ENCODE measurements around the gene SSX3. TPM values are rescaled to one million over a fixed set of nuclear protein-coding genes. Genes with fewer than 3 reads are reported as not detected.
"Not testable (repeated sequence)": the region's sequence is repeated elsewhere in the genome, so short reads cannot be mapped to it uniquely, and the experiment has no call there.

SSX3 gene, protein sequence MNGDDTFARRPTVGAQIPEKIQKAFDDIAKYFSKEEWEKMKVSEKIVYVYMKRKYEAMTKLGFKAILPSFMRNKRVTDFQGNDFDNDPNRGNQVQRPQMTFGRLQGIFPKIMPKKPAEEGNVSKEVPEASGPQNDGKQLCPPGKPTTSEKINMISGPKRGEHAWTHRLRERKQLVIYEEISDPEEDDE
- polyA plus RNA-seq (2011; rRNA removed) (not detected in 2 replicates), polyA minus RNA-seq (2011; rRNA and poly(A)+ RNA removed) (not detected in 2 replicates)

DNA sequence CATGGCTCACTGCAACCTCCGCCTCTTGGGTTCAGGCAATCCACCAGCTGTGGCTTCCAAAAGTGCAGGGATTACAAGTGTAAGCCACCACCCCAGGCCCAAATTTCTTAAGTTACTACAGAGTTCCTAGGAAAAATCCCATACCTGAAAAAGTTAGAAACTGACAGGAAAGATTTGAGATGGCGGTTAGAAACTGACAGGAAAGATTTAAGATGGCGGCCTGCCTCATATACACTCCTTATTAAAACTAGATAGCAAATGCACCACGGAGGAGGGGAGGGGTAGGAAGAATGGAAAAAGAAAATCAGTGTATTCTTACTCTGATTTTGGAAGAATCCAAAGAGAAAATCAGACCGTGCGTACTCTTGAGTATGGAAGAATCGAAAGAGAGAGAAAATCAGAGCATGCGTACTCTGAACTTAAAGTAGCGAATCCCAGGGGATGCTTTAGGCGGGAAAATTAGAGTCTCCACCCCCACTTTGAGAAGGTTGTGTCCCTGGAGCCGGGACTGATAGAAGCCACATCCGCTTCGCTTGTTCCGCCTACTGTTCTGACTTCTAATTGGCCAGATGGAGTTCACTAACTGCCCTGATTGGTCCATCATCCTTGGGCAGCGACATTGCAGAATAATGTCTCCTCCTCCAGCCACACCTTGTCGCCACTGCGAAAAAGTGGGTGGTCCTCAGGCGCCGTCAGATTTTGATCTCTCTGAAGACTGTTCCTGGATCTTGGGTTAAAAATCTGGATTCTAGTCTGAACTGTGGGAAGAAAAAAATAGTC lies at the start of gene SSX3:
Gene SSX3, minus strand, starts transcription at position 389 of the 780 bp plus-strand sequence. CDS start 1,454 bp downstream, outside the sequence.
- H3K4me3 ChIP-seq (ENCODE audit: low read depth, low read length); POLR2A ChIA-PET; H3K9me3 ChIP-seq (ENCODE audit: control insufficient read depth, insufficient read depth, low read length); H3K27ac ChIP-seq (ENCODE audit: low read depth, low read length); CTCF ChIA-PET; H3K27me3 ChIP-seq (ENCODE audit: control insufficient read depth, insufficient read depth, low read length); DNase-seq (ENCODE audit: low read depth, low spot score): not testable (repeated sequence)

DNA sequence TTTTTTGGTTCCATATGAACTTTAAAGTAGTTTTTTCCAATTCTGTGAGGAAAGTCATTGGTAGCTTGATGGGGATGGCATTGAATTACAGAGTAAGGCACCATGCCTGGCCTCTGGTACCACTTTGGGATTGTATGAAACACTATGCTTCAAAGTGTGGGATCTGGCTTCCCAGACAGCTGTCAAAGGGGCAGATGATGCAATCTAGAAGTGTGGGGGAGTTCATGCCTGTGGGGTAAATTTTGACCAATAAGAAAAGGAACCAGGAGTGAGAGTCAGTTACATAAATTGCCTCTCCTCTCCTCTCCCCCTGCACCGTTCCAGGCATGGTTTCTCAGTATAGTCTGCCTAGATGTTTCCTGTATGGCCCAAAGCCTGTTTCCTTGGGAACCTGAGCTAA lies 41.3 kb upstream of the SSX3 start:
- H3K27me3 ChIP-seq (ENCODE audit: control insufficient read depth, insufficient read depth, low read length); CTCF ChIA-PET; DNase-seq (ENCODE audit: low read depth, low spot score); H3K9me3 ChIP-seq (ENCODE audit: control insufficient read depth, insufficient read depth, low read length); H3K27ac ChIP-seq (ENCODE audit: low read depth, low read length); H3K4me3 ChIP-seq (ENCODE audit: low read depth, low read length); POLR2A ChIA-PET: not testable (repeated sequence)

DNA sequence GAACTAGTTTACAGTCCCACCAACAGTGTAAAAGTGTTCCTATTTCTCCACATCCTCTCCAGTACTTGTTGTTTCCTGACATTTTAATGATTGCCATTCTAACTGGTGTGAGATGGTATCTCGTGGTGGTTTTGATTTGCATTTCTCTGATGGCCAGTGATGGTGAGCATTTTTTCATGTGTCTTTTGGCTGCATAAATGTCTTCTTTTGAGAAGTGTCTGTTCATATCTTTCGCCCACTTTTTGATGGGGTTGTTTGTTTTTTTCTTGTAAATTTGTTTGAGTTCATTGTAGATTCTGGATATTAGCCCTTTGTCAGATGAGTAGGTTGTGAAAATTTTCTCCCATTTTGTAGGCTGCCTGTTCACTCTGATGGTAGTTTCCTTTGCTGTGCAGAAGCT lies 40.4 kb upstream of the SSX3 start:
- CTCF ChIA-PET; POLR2A ChIA-PET; DNase-seq (ENCODE audit: low read depth, low spot score); H3K4me3 ChIP-seq (ENCODE audit: low read depth, low read length); H3K27me3 ChIP-seq (ENCODE audit: control insufficient read depth, insufficient read depth, low read length); H3K9me3 ChIP-seq (ENCODE audit: control insufficient read depth, insufficient read depth, low read length); H3K27ac ChIP-seq (ENCODE audit: low read depth, low read length): not testable (repeated sequence)

DNA sequence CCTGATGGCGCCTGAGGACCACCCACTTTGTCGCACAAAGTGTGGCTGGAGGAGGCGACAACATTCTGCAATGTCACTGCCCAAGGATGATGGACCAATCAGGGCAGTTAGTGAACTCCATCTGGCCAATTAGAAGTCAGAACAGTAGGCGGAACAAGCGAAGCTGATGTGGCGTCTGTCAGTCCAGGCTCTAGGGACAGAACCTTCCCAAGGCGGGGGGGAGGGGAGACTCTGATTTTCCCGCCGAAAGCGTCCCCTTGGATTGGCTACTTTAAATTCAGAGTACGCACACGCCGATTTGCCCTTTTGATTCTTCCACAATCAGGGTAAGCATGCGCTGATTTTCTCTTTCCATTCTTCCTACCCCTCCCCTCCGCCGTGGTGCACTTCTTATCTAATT lies 26.7 kb upstream of the SSX3 start, which contains the start of gene SSX4:
Gene SSX4, plus strand, starts transcription at position 301 of the 400 bp plus-strand sequence. CDS start 515 bp downstream, outside the sequence.
- H3K27ac ChIP-seq (ENCODE audit: low read depth, low read length); H3K9me3 ChIP-seq (ENCODE audit: control insufficient read depth, insufficient read depth, low read length); CTCF ChIA-PET; POLR2A ChIA-PET; DNase-seq (ENCODE audit: low read depth, low spot score); H3K27me3 ChIP-seq (ENCODE audit: control insufficient read depth, insufficient read depth, low read length); H3K4me3 ChIP-seq (ENCODE audit: low read depth, low read length): not testable (repeated sequence)

DNA sequence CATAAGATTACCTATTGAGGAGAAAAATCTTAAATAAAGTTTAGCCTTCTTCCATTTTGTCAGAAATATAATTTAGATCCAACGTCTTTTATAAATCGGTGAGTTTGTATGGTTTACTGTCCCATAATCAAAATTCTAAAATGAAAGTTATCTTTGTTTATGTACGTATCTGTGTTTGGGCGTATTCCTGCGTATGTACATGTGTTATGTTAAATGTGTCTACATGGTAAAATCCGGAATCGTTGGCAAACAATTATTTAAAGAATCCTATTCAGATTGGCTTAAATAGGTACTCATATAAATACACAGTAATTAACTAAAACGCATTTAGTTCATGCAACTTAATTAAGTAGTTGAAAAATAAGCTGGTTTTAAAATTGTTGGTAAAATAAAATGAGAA lies 13.9 kb upstream of the SSX3 start:
- POLR2A ChIA-PET; H3K27me3 ChIP-seq (ENCODE audit: control insufficient read depth, insufficient read depth, low read length); H3K27ac ChIP-seq (ENCODE audit: low read depth, low read length); CTCF ChIA-PET; H3K4me3 ChIP-seq (ENCODE audit: low read depth, low read length); H3K9me3 ChIP-seq (ENCODE audit: control insufficient read depth, insufficient read depth, low read length); DNase-seq (ENCODE audit: low read depth, low spot score): not testable (repeated sequence)

DNA sequence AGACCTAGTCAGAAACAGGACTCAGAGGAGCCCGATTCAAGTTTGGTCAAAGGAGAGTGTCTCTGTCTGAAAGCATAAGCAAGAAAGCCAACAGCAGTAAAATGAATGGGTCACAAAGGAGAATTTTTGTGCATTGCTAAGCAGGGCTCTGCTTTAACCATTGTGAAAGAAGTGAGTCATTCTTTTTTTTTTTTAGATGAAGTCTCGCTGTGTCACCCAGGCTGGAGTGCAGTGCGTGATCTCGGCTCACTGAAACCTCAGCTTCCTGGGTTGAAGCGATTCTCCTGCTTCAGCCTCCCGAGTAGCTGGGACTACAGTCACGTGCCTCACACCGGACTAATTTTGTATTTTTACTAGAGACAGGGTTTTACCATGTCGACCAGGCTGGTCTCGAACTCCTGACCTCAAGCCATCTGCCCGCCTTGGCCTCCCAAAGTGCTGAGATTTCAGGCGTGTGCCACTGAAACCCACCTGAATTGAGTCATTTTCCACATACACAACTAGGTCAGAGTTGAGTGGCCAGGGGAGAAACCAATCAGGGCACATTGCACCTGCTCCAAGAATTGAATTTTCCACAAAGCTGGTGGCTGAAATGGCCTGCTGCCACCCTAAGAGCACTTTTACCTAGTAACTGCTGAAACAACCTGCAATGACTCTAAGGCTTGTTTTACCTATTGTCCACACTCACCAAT lies 11.4 kb upstream of the SSX3 start:
- DNase-seq (ENCODE audit: low read depth, low spot score); H3K9me3 ChIP-seq (ENCODE audit: control insufficient read depth, insufficient read depth, low read length); CTCF ChIA-PET; H3K4me3 ChIP-seq (ENCODE audit: low read depth, low read length); POLR2A ChIA-PET; H3K27me3 ChIP-seq (ENCODE audit: control insufficient read depth, insufficient read depth, low read length); H3K27ac ChIP-seq (ENCODE audit: low read depth, low read length): not testable (repeated sequence)

DNA sequence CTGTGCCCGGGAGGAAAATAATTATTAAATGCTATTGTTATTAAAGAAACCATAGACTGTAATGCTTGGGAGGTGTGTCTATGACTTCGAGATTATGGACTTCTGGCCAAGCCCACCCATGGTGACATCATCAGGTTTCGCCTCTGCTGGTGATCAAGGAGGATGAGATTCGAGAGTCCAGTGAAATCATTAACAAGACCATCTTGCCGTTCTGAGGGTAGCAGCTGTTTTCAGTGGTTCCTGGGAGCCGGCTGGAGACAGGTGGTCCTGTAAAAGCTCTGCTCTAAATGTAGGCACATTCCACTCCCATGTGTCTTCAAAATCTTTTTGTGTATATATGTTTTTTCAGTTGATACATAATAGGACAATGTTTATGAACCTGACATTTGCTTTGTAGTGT lies 2.8 kb upstream of the SSX3 start:
- H3K9me3 ChIP-seq (ENCODE audit: control insufficient read depth, insufficient read depth, low read length); DNase-seq (ENCODE audit: low read depth, low spot score); H3K27ac ChIP-seq (ENCODE audit: low read depth, low read length); CTCF ChIA-PET; POLR2A ChIA-PET; H3K27me3 ChIP-seq (ENCODE audit: control insufficient read depth, insufficient read depth, low read length); H3K4me3 ChIP-seq (ENCODE audit: low read depth, low read length): not testable (repeated sequence)

DNA sequence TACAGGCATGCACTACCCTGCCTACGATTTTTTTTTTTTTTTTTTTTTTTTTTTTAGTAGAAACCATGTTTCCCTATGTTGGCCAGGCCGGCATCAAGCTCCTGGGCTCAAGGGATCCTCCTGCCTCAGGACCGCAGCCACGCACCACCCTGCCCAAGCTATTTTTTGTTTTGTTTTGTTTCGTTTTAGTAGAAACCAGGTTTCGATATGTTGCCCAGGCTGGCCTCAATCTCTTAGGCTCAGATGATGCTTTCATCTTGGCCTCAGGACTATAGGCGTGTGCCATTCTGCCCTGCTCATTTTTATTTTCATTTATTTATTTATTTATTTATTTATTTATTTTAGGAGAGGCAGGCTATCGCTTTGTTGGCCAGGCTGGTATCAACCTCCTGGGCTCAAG lies 1.2 kb upstream of the SSX3 start:
- POLR2A ChIA-PET = no interaction called here
- TF ChIP-seq, protein P1, sequence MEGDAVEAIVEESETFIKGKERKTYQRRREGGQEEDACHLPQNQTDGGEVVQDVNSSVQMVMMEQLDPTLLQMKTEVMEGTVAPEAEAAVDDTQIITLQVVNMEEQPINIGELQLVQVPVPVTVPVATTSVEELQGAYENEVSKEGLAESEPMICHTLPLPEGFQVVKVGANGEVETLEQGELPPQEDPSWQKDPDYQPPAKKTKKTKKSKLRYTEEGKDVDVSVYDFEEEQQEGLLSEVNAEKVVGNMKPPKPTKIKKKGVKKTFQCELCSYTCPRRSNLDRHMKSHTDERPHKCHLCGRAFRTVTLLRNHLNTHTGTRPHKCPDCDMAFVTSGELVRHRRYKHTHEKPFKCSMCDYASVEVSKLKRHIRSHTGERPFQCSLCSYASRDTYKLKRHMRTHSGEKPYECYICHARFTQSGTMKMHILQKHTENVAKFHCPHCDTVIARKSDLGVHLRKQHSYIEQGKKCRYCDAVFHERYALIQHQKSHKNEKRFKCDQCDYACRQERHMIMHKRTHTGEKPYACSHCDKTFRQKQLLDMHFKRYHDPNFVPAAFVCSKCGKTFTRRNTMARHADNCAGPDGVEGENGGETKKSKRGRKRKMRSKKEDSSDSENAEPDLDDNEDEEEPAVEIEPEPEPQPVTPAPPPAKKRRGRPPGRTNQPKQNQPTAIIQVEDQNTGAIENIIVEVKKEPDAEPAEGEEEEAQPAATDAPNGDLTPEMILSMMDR (IDR thresholded peaks at IDR 0.05; ENCODE audit: low read depth, low read length) = no peak
- DNase-seq (ENCODE audit: low read depth, low spot score) = no peak
- CTCF ChIA-PET = no interaction called here
- no peak overlapping the region for H3K4me3 ChIP-seq (ENCODE audit: low read depth, low read length)
- no peak overlapping the region for H3K27ac ChIP-seq (ENCODE audit: low read depth, low read length)
- H3K27me3 ChIP-seq (ENCODE audit: control insufficient read depth, insufficient read depth, low read length) = no peaks in the 10 kb centered on the region
- no peaks in the 10 kb centered on the region for H3K9me3 ChIP-seq (ENCODE audit: control insufficient read depth, insufficient read depth, low read length)

DNA sequence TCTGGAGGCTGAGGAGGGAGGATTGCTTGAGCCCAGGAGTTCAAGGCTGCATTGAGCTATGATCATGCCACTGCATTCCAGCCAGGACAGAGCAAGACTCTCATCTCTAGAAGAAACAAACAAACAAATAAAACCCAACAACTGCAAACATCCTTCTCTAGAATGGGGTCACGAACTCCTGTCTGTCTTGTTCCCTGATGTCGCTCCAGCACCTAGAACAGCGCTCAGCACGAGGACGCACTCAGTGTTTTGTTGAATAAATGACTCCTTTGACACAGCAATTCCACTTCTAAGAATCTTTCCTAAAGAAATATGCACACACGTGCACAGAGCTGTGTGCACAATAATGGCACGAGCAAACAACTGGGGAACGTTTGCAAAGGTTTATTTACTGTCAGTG lies 10.4 kb downstream of the SSX3 start:
- CTCF ChIA-PET; H3K4me3 ChIP-seq (ENCODE audit: low read depth, low read length); POLR2A ChIA-PET; H3K27me3 ChIP-seq (ENCODE audit: control insufficient read depth, insufficient read depth, low read length); H3K9me3 ChIP-seq (ENCODE audit: control insufficient read depth, insufficient read depth, low read length); H3K27ac ChIP-seq (ENCODE audit: low read depth, low read length); DNase-seq (ENCODE audit: low read depth, low spot score): not testable (repeated sequence)

DNA sequence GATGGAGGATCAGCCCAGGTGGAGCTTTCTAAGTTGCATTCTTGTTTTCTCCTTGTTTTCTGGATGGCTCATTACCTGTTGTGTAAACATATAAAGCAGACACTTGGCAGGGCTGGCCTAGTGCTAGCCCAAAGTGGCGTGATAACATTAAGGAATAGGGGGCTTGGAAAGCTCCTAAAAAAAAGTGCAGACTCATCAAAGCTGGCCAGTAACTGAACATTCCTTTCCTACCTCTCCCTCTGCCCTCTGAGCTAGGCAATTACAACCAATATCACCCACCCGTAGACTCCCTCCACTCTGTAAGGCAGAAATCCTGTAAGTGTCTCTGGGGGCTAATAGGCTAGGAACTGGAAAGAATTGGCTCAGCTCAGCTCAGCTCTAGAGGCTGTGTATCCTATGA lies 42.5 kb downstream of the SSX3 start:
- H3K27ac ChIP-seq (ENCODE audit: low read depth, low read length); H3K9me3 ChIP-seq (ENCODE audit: control insufficient read depth, insufficient read depth, low read length); CTCF ChIA-PET; DNase-seq (ENCODE audit: low read depth, low spot score); H3K27me3 ChIP-seq (ENCODE audit: control insufficient read depth, insufficient read depth, low read length); H3K4me3 ChIP-seq (ENCODE audit: low read depth, low read length); POLR2A ChIA-PET: not testable (repeated sequence)

All from AG04450 (cell line).